Activated CD4-positive, CD25-positive, alpha-beta regulatory T cell treated with anti-CD3 and anti-CD28 coated beads, Interleukin-2, amount 50 U/mL, for 72 hours (primary cell): Measurements from ENCODE around the gene C7orf33.
"Not testable (repeated sequence)": the region's sequence is repeated elsewhere in the genome, so short reads cannot be mapped to it uniquely, and the experiment has no call there.

ENCODE experiments used
- DNase-seq: peaks from one replicate; pipeline ENCODE4 v3.0.0; 2021

Gene C7orf33

GRCh38 chr7:148581624-148582023 lies 8.9 kb upstream of the C7orf33 start:
- DNase-seq: no peak

GRCh38 chr7:148584154-148584827 lies 6.3 kb upstream of the C7orf33 start:
- DNase-seq: no peak

GRCh38 chr7:148585399-148585798 lies 5.2 kb upstream of the C7orf33 start:
- no peak for DNase-seq

- no peak for DNase-seq
These were observed 3.5 kb upstream of the C7orf33 start for GRCh38 chr7:148587076-148587475.

- DNase-seq: no peak
These were observed 2.4 kb upstream of the C7orf33 start for GRCh38 chr7:148588168-148588567.

- no peak for DNase-seq
These were observed 1.9 kb upstream of the C7orf33 start for GRCh38 chr7:148588670-148589131.

- DNase-seq: no peak
These were observed 926 bp upstream of the C7orf33 start for GRCh38 chr7:148589640-148590039.

GRCh38 chr7:148596354-148596753 lies 5.8 kb downstream of the C7orf33 start:
- DNase-seq: not testable (repeated sequence)

GRCh38 chr7:148598351-148598750 lies 7.8 kb downstream of the C7orf33 start:
- DNase-seq: no peak

GRCh38 chr7:148605350-148605749 lies 14.8 kb downstream of the C7orf33 start:
- DNase-seq: no peak

- DNase-seq: no peak
These were observed 16.6 kb downstream of the C7orf33 start for GRCh38 chr7:148607151-148607661.

GRCh38 chr7:148609045-148609725 lies 18.6 kb downstream of the C7orf33 start:
- DNase-seq: no peak

- DNase-seq: no peak
These were observed 21.1 kb downstream of the C7orf33 start for GRCh38 chr7:148611692-148612091.

- no peak for DNase-seq
These were observed 24.6 kb downstream of the C7orf33 start for GRCh38 chr7:148615085-148615730.

GRCh38 chr7:148620749-148621359 lies 30.3 kb downstream of the C7orf33 start:
- DNase-seq: no peak

GRCh38 chr7:148621563-148621962 lies 31.0 kb downstream of the C7orf33 start:
- DNase-seq: no peak

GRCh38 chr7:148622887-148623585 lies 32.5 kb downstream of the C7orf33 start:
- DNase-seq: no peak

- no peak for DNase-seq
These were observed 33.2 kb downstream of the C7orf33 start for GRCh38 chr7:148623586-148624282.

- DNase-seq: no peak
These were observed 34.2 kb downstream of the C7orf33 start for GRCh38 chr7:148624735-148625134.

- no peak for DNase-seq
These were observed 34.8 kb downstream of the C7orf33 start for GRCh38 chr7:148625342-148625741.

- no peak for DNase-seq
These were observed 36.3 kb downstream of the C7orf33 start for GRCh38 chr7:148626828-148627227.

GRCh38 chr7:148628011-148628410 lies 37.4 kb downstream of the C7orf33 start:
- no peak for DNase-seq
